ENCODE measurements around the gene MORN1. TPM values are rescaled to one million over a fixed set of nuclear protein-coding genes. Genes with fewer than 3 reads are reported as not detected.

The MORN1 gene
- polyA plus RNA-seq, 3 donors: 3.1 to 5.3 (median 3.2) TPM

DNA sequence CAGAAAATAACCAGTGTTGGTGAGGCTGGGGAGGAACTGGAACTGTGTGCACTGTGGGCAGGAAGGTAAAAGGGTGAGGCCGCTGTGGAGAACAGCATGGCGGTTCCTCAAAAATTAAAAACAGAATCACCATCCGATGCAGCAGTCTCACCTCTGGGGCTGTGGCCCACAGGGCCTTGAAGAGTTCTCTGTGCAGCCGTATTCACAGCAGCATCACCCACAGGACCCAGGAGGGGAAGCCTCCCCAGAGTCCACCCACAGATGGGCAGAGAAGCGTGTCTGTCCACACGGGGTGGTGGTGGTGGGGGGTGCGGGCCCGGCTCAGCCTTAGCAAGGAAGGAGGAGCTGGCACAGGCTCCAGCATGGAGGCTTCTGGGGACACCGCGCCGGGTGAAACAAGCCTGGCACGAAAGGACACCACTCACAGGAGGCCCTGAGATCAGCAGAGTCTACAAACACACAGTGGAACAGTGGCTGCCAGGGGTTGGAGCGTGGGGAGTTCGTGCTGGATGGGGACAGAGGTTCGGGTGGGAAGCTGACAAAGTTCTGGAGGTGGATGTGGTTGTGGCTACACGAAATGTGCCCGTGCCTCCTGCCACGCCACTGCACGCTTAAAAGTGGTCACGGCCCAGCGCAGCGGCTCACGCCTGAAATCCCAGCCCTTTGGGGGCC lies 11.5 kb downstream of the MORN1 start:
- WGBS, 3 donors: 89 to 92% (median 92%) methylated on average over 23 of the region's 23 CpGs
- H3K27ac ChIP-seq (ENCODE audit: low read depth, low read length): no peak overlapping the region

DNA sequence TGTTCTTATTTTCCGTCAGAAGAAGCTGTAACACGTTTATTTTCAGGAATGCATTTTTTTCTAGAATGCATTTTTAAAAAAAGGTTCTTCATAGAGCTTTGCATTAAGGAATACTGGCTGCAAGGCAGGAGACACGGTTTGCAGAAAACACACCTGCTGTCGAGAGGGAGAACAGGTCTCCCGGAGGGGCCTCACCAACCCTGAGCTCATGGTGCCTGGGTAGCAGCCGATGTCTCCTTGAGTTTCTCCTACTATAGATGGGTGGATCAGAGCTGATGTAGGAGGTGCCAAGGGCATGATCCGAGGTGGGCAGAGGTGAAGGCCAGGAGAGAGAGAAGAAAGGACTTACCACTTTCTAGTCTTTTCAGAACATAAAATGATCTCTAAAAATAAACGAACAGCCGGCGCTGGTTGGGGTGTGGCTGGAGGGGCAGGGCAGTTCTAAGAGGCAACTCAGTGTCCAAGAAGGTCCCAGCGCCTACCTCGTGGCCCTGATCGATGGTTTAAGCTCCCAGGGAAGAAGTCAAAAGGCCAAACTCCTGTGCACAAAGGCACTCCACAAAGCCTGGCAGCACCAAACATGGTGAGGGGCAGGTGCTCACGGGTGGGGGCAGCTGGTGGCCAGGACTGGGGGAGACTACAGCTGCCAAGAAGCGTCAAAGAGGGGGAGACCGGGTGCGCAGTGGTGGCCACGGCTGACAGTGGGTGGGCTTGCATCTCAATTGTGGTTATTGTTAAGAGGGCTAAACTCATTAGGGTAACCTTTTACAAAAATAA lies 12.2 kb downstream of the MORN1 start:
- 86 to 89% (median 88%) methylated on average over 18 of the region's 18 CpGs for WGBS, 3 donors
- no peak overlapping the region for H3K27ac ChIP-seq (ENCODE audit: low read depth, low read length)

DNA sequence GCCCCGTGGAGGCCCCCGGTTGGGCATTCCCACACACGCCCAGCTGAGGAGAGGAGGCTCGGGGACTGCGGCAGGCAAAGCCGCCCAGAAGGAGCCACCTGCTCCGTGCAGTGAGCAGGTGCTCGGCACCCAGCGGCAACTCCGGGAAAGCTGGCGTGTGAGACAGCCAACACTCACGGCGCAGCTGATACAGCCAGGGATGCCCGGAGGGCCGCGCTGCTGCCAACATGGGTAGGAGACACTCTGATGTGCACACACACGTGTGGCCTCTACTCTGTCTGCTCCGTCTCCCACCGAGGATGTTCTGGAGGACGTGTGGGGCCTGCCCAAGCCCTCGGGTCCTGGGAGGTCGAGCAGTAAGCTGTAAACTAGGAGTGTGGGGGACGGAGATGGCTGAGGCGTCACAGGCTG lies 12.9 kb downstream of the MORN1 start:
- WGBS, 3 donors: 85 to 94% (median 90%) methylated on average over 24 of the region's 24 CpGs
- H3K27ac ChIP-seq (ENCODE audit: low read depth, low read length): no peak overlapping the region

DNA sequence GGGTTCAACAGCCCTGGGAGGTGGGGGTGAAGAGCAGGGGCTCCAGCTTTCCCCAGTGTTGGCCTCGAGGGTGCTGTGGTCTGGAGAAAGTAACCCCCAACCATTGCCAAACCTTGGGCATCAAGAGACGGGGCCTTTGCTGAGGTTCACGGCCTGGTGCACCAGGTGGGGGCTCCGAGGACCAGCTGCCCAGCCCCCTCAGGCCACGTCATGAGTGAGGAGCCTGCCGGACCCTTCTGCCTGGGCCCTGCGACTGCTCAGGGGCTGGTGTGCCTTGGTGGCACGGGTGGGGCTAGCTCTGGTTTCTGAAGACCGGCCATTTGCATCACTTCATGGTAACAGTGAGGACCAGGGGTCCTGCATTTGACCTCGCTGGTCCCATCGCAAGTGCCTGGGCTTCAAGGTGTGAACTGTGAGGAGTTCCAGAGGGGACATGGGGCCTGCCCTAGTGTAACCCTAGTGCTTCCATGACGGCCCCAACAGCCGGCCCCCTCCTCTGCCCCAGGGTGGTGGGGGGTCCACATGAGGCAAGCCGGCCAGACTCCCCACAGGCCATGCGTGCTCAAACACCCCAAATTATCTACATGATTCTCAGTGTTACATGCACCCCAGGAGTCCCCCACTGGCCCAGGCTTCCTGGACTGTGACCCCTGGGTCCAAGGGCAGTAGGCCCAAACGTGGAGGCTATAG lies 13.5 kb downstream of the MORN1 start:
- 81 to 89% (median 87%) methylated on average over 16 of the region's 16 CpGs for WGBS, 3 donors
- no peak overlapping the region for H3K27ac ChIP-seq (ENCODE audit: low read depth, low read length)

DNA sequence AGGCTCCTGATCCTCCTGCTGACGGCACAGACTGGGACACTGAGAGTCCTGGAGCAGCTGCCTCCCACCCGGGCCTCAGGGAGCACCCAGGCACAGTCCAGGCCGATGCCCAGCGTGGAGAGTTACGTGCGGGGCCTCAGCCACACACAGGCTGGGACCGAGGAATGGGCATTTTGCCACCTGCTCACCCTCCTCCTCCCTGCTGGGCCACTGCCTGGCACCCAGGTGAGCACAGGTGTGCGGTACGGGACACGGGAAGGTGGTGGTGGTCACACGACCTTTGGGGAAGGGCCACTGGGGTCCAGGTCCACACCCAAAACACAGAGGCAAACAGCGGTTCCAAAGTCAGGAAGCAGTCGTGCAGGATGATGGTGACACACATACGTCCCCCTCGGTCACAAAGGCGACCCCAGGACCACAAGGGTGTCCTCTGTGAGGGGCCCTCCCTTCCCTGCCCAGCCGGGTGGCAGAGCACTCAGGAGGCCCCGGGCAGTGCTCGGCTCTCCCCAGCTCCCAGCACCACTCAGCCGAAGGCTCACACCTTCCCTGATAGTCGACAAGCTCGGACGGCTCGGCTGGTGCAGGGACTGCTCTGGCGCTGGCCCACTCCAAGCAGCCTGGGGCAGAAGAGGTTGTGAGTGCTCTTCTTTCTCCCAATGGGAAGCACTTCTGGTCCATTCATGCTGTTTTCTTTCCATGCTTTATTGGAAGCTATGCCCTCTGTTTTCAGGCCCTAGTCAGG lies 14.3 kb downstream of the MORN1 start:
- 68 to 86% (median 84%) methylated on average over 24 to 25 of the region's 25 CpGs for WGBS, 3 donors
- H3K27ac ChIP-seq (ENCODE audit: low read depth, low read length): no peak overlapping the region

DNA sequence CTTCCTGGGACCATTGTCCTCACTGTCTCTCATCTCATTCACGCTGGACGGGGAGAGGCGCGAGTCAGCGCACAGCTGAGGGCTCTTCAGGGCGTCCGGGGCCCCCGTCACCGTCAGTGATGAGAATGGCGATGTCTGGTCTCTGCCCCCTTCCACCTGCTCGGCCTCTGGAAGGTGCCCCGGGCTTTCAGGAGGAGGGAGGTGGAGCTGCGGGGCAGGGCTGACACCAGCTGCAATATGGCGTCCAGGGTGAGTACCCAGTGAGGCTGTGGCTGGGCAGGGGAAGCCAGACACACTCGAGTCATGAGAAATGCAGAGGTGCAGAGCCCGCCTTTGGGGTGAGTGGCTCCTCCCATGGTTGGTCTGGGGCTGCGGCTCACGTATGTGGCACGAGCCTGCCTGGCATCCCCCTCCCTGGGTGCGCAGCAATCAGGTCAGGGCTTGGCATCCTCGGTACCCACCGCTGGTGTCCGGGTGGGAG lies 15.1 kb downstream of the MORN1 start:
- H3K27ac ChIP-seq (ENCODE audit: low read depth, low read length): no peak overlapping the region
- 83 to 87% (median 85%) methylated on average over 23 of the region's 23 CpGs for WGBS, 3 donors

DNA sequence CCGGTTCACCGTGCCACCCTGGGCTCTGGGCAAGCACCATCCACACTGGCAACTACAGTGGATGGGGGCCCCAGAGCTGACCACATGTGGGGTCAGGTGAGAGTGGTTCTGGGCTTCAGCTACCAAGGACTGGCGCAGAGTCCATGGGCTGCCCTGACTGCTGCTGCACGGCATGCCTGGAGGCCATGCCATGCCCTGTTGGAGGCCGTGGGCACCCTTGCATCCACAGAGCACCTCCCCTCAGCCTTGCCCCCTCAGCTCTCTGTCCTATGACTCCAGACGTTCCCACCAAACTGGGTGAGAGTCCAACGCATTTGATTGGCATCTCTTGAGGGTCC lies 15.5 kb downstream of the MORN1 start:
- H3K27ac ChIP-seq (ENCODE audit: low read depth, low read length): no peak overlapping the region
- 87 to 90% (median 89%) methylated on average over 7 of the region's 7 CpGs for WGBS, 3 donors

DNA sequence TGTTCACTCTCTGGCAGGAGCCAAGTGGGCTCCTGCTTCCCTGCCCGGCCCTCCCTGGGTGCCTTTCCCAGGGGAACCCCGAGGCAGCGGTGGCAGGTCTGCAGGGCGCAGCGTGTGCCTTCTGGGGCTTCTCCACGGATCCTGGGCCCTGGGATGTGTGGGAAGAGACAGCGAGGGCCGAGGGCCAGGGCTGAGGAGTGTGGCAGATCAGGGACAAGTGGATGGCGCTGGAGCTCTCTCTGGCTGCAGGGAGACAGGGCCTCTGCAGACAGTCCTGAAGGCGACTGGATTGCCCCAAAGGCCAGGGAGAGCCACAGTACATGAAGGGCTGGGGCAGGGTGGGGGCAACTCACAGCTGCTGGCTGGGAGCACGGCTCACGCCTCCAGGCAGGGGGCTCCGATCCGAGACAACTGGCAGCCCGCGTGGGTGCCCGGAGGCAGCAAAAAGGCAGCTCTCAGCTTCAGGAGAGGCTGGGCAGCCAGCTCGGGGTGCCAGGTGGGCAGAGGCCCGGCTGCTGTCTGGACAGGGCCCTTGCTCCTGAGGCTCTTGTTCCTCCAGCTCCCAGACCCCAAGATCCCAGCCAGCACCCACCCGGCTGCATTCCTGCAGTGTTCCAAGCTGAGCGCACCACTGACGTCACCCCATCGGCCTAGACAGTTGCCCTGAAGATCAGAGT lies 16.0 kb downstream of the MORN1 start:
- WGBS, 3 donors: 84 to 88% (median 86%) methylated on average over 23 of the region's 23 CpGs
- no peak overlapping the region for H3K27ac ChIP-seq (ENCODE audit: low read depth, low read length)

DNA sequence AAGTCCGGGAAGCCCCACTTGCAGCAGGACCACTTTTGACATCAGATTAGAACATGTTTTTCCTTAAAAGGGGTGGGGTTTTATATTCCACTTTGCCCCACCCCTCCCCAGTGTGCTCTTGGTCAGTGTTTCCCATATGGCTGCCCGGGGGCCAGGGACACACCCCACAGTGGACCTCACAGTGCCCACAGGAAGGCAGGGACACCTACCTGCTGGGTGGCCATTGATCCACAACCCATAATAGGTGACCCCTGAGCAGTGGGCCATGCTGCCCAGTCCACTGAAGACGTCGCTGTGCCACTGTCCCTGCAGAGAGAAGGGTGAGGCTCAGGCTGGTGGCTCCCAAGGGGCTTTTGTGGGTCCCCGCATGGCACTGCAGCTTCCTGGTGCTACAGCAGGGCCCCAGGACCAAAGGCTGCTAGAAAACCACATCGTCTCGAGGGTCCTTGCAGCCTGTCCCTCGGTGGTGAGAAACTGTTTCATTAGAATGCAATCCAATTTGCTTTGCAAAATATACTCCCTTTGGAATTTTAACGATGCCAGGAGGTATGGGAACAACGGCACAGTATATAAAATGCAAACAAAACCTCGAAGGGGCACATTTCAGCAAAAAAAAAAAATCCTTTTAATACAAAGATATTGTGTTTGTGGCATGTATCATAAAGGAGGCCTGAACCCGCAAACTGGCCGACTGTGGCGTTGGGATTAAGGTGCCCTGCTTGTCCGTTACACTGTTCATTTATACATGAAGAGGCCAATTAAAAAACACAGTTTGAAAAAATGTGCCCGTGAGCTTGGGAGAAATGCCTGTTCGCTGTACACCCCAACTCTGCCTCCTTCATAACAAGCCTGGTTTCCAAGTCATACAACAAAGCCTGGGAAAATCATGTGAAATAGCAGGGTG lies 16.9 kb downstream of the MORN1 start:
- WGBS, 3 donors: 80 to 86% (median 85%) methylated on average over 17 of the region's 17 CpGs
- no peak overlapping the region for H3K27ac ChIP-seq (ENCODE audit: low read depth, low read length)

DNA sequence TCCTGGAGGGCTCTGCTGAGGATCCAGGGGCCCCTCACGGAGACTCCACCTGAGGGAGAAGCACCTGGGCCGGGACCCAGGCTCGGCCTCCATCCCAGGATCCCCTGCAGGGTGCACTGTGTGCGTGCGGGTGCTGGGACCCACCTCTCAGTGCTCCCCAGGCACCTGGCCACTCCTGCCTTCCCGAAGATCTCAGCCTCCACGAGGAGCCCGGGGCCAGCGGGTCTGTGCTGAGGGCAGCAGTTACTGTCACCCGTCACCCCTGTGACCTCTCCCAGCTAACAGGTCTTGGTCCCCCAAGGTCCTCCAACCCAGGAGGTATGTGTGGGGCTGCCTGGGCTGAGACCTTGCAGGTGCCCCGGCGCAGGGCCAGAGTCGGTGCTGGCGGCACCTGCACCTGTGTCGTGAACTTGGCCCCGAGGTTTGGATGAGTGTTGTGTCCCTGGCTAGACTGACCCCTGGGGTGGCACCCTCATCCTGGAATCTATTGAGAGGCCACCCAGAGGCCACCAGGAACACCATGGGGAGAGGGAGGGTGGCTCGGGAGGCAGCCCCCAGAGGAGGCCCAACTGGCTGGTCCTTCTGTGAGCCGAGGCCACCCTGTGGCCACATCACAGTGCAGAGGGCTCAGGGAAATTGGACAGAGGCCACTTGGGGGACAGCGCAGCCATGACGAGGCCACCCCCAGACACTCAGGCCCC lies 17.7 kb downstream of the MORN1 start:
- WGBS, 3 donors: 89 to 90% (median 90%) methylated on average over 20 of the region's 20 CpGs

DNA sequence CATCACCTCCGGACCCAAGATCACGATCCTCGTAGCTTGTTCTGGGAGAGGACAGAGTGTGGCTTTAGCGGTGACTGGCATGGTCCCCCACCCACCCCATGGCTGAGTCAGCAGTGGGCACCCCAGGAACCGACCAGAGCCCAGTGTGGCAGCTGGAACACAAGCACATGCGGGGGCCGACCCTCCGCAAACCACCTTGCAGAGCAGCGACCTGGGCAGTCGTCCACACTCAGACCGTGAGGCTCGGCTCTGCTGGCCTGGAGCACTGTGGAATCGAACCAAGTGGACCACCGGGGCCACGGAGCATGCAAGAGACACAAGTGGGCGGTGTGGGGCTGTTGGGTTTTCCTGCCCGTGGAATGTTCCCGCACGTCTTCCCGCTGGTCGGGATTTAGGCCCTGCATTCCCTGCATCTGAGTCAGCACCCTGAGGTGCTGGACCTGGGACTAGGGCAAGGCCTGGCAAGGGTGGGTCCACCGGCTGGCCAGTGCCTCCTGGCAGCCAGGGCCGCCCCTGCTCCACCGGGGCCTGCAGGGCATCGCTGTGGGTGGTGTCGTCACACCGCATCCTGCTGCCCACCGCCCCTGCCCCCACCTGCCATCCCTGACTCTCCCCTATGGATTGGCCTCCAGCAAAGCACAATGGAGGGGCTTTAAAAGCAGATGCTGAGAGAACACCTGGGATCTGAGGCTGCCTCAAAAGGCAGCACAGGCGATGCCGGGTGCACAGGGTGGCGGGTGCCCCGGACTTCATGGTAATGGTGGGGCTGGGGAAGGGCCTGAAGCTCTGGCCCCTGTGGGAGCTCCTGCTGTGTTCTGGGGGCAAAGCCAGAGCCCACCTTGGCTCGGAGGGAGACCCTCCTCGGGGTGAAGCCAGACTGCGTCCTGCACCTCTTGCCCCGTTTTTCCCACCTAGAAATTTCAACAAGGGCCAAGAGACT lies 18.5 kb downstream of the MORN1 start:
- no peak overlapping the region for H3K27ac ChIP-seq (ENCODE audit: low read depth, low read length)
- WGBS, 3 donors: 92 to 93% (median 92%) methylated on average over 36 of the region's 36 CpGs

More for the DNA sequence above, 17.7 kb downstream of the MORN1 start:
- H3K27ac ChIP-seq (ENCODE audit: low read depth, low read length): no peak overlapping the region

DNA sequence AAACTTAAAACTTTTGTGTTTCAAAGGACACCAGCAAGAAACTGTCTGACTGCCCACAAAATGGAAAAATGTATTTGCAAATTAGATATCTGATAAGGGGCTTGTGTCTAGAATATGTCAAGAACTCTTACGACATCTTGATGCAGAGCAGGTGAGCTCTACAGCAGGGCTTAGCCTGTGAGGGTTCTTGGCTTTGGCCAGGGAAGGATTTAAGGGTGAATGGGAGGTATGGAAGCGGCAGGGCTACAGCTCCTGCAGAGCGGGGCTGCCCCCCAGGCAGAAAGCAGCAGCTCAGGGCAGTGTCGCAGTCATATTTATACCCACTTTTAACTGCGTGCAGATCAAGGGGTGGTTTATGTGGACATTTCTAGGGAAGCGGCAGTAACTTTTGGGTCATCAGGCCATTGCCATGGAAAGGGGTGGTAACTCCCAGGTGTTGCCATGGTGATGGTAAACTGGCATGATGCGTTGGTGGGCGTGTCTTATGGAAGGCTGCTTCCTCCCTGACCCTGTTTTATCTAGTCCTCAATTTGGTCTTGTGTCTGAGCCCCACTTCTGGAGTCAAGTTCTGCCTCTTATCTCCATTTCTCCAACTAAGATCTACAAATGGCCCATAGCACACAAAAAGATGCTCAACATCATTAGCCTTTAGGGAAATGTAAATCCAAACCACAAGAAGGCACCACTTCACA lies 23.2 kb downstream of the MORN1 start:
- WGBS, 3 donors: 94% methylated on average over 8 of the region's 8 CpGs
- H3K27ac ChIP-seq (ENCODE audit: low read depth, low read length): no peak overlapping the region

DNA sequence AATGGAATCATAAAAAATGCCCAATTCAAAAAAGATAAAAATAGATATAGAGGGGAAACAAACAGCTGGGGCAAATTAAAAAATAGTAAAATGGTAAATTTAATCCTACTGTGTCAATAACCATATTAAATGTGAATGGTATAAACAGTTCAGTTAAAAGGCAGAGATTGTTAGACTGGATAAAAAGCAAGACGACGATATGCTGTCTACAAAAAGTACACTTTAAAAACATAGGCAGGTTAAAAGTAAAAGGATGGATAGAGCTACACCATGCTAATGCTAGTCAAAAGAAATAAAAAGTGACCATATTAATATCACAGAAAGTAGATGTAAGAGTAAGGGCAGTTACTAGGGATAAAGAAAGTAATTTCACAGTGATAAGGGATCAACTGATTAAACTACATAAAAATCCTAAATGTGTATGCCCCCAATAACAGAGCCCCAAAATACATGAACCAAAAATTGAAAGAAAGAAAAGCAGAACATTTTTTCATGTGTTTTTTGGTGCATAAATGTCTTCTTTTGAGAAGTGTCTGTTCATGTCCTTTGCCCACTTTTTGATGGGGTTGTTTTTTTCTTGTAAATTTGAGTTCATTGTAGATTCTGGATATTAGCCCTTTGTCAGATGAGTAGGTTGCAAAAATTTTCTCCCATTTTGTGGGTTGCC lies 27.4 kb downstream of the MORN1 start:
- no peak overlapping the region for H3K27ac ChIP-seq (ENCODE audit: low read depth, low read length)
- 99 to 100% (median 99%) methylated on average over 2 of the region's 2 CpGs for WGBS, 3 donors

DNA sequence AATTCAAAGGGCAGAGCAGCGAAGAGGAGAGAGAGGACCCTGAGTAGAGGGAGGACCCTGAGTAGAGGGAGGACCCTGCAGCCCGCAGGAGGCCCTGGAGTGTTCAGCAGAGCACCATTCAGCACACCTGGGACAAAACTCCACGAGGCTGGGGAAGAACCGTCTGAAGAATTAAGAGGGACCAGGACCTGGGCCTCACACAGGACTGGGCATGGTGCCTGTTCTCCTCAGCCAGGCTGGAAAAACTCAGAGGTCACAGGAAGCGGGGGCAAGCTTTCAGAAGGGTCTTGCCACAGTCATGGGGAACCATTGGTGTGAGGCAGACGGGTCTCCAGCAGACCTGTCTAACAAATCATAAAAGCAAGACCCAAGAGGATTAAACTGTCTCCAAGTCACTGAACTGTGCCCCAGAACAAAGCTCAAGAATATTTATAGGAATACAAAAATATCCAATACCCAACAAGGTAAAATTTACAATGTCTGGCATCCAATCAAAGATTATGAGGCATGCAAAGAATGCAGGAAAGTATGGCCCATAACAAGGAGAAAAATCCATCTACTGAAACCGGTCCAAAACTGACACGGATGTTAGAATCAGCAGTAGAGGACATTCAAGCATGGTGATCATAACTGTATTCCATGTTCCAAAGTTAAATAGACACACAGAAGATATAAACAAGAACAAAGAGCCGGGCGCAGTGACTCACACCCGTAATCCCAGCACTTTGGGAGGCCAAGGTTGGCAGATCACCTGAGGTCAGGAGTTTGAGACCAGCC lies 30.6 kb downstream of the MORN1 start:
- 70 to 85% (median 79%) methylated on average over 11 of the region's 11 CpGs for WGBS, 3 donors
- H3K27ac ChIP-seq (ENCODE audit: low read depth, low read length): no peak overlapping the region
